Measurements from ENCODE around the gene ACCSL. TPM values are rescaled to one million over a fixed set of nuclear protein-coding genes. Genes with fewer than 3 reads are reported as not detected.

ACCSL gene
- polyA plus RNA-seq, 1 donor (not counting 4 experiments of a cell fraction or from before 2014, with no cell fraction given) = not detected

GRCh38 chr11:44011797-44012196 lies 36.0 kb upstream of the ACCSL start:
- Histone ChIP-seq H3K4me3 (ENCODE audit: control insufficient read depth in 2 of 3, extremely low read depth in 1 of 3, insufficient read depth in 2 of 3, low read depth in 1 of 3, low read length in 3 of 3) (no peak overlapping the region), H4K20me1 (ENCODE audit: control insufficient read depth, extremely low read depth, insufficient read depth, low read length) (no peaks in the 10 kb centered on the region), H3K9me1 (ENCODE audit: control insufficient read depth, extremely low read depth, insufficient read depth, low read length) (no peaks in the 10 kb centered on the region), H3K9ac (ENCODE audit: control insufficient read depth, extremely low read depth, insufficient read depth, low read length) (no peak overlapping the region), H3K9me3 (ENCODE audit: control insufficient read depth, low read depth, low read length) (no peaks in the 10 kb centered on the region), H3K36me3 (ENCODE audit: control insufficient read depth in 2 of 2, extremely low read depth in 1 of 2, insufficient read depth in 2 of 2, low read length in 2 of 2) (no peaks in the 10 kb centered on the region), H3K4me2 (ENCODE audit: control insufficient read depth, extremely low read depth, insufficient read depth, low read depth, low read length) (no peak overlapping the region), H3K4me1 (ENCODE audit: control insufficient read depth, extremely low read depth, insufficient read depth, low read length) (no peaks in the 10 kb centered on the region), H3K27me3 (ENCODE audit: control insufficient read depth, extremely low read depth, insufficient read depth, low read length) (peaks cover 6% of the 10 kb centered on the region), H2AFZ (ENCODE audit: control insufficient read depth, low read length) (no peak overlapping the region), H3K27ac (ENCODE audit: control insufficient read depth, insufficient read depth, low read length) (no peak overlapping the region), H3K79me2 (ENCODE audit: control insufficient read depth, insufficient read depth, low read length) (no peaks in the 10 kb centered on the region)
- dilution Hi-C loops (cut with MboI; ENCODE audit: extremely low pct_ligation_motif_present, low sequenced_read_pairs) = no loop called here
- DNase-seq (ENCODE audit: low read depth, low spot score) (no peak), FAIRE-seq (no peak)
- TF ChIP-seq CTCF (optimal IDR thresholded peaks at IDR 0.05 in 1 of 3, IDR thresholded peaks at IDR 0.05 in 1 of 3, conservative IDR thresholded peaks at IDR 0.05 in 1 of 3; ENCODE audit: extremely low read depth in 1 of 3, insufficient read depth in 2 of 3, low read length in 3 of 3) (no peak), EZH2 (IDR thresholded peaks at IDR 0.05; ENCODE audit: low read length) (no peak)

- Histone ChIP-seq H3K4me3 (ENCODE audit: control insufficient read depth in 2 of 3, extremely low read depth in 1 of 3, insufficient read depth in 2 of 3, low read depth in 1 of 3, low read length in 3 of 3) (no peak overlapping the region), H3K4me1 (ENCODE audit: control insufficient read depth, extremely low read depth, insufficient read depth, low read length) (no peaks in the 10 kb centered on the region), H3K79me2 (ENCODE audit: control insufficient read depth, insufficient read depth, low read length) (no peaks in the 10 kb centered on the region), H3K9me3 (ENCODE audit: control insufficient read depth, low read depth, low read length) (no peaks in the 10 kb centered on the region), H3K9ac (ENCODE audit: control insufficient read depth, extremely low read depth, insufficient read depth, low read length) (no peak overlapping the region), H3K27ac (ENCODE audit: control insufficient read depth, insufficient read depth, low read length) (no peak overlapping the region), H3K36me3 (ENCODE audit: control insufficient read depth in 2 of 2, extremely low read depth in 1 of 2, insufficient read depth in 2 of 2, low read length in 2 of 2) (no peaks in the 10 kb centered on the region), H3K4me2 (ENCODE audit: control insufficient read depth, extremely low read depth, insufficient read depth, low read depth, low read length) (no peak overlapping the region), H4K20me1 (ENCODE audit: control insufficient read depth, extremely low read depth, insufficient read depth, low read length) (no peaks in the 10 kb centered on the region), H3K9me1 (ENCODE audit: control insufficient read depth, extremely low read depth, insufficient read depth, low read length) (no peaks in the 10 kb centered on the region), H2AFZ (ENCODE audit: control insufficient read depth, low read length) (no peak overlapping the region), H3K27me3 (ENCODE audit: control insufficient read depth, extremely low read depth, insufficient read depth, low read length) (peaks cover 9% of the 10 kb centered on the region)
- dilution Hi-C loops (cut with MboI; ENCODE audit: extremely low pct_ligation_motif_present, low sequenced_read_pairs) = no loop called here
- TF ChIP-seq CTCF (optimal IDR thresholded peaks at IDR 0.05 in 1 of 3, IDR thresholded peaks at IDR 0.05 in 1 of 3, conservative IDR thresholded peaks at IDR 0.05 in 1 of 3; ENCODE audit: extremely low read depth in 1 of 3, insufficient read depth in 2 of 3, low read length in 3 of 3) (no peak), EZH2 (IDR thresholded peaks at IDR 0.05; ENCODE audit: low read length) (no peak)
- DNase-seq (ENCODE audit: low read depth, low spot score) (no peak), FAIRE-seq (no peak)
Measured at GRCh38 chr11:44014968-44015623, 32.7 kb upstream of the ACCSL start.
